HG03521 (cell line): Measurements from ENCODE around the gene CCNO.

Experiments used
- ATAC-seq: cut with Tn5 transposase; IDR thresholded peaks from one replicate; pipeline ENCODE4 v1.9.1; 2021; ENCODE audit warnings: mild to moderate bottlenecking, moderate library complexity; ENCODE audit not compliant: unreplicated experiment

Gene CCNO

DNA sequence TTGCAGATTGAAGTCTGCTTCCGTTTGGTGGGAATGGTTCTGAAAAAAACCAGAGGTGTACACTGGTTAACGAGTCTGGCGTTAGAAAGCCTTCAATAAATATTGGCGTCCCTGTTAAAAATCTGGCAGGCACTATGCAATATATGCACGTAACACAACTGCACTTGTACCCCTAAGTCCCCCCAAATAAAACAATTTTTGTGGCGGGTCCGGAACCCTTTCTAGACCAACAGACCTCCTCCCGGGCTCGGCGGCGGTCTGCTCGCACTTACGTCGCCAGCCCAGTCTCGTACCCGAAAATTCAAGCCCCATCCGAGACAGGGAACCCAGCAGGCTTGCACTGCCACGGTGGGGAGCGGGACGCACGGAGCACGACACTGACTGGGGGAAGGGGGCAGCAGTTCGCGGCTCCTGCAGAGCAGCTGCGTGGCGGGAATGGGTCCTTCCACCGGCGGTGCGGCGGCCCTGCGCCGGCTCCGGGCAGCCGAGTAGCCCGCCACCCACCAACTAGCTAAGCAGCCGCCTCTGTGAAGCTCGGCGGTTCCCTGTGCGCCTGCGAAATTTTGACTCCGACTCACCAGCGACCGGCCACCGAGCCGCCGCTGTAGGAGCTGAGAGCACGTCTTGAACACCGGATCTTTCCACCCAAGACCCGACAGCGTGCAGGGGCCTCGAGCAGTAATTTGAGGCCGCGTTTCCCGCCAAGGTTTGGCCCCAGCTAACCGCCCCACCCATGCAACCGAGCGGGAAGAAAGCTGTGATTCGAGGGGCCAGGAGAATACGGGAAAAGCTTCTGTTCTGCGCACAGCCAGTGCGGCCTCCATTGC, 10.2 kb downstream of the CCNO start:
- no peak for ATAC-seq

DNA sequence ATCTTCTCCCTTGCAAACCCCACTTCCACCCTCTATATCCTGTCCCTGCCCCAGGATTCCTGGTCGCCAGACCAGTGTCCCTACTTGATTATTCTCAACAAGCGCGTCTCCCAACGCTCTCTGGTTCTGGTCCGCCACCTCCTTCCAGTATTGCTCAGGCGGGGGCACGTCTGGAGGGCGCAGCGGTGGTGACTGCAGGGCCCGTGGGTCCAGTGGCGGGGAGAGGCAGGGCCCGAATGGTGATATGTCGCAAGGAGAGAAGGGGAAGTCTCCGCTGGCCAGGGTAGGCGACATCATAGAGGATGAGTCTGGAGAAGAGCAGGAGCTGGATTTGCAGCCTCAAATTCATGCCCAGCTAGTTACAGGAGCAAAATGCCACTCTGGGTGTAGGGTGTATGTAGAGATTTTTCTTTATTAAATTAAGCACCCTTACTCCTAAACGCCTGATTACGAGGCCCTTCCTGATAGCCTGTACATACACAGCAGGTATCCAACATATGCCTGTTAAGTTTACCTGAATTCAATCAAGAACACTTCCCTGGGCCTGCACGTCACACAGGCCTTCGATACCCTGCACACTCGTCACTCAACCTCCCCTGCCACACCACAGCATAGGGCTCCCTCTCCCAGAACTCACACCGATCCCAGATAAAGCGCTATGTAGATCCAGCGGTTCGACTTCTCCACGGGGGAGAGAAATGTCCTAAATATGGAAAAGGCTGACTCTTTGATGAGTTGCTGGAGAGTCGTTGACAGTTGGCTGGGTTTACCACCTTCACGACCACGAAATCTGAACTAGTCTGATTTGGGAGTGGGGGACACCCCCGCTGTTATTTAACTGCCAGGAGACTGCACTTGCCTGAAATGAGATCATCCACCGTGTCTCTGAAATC, 11.1 kb downstream of the CCNO start:
- ATAC-seq = no peak

DNA sequence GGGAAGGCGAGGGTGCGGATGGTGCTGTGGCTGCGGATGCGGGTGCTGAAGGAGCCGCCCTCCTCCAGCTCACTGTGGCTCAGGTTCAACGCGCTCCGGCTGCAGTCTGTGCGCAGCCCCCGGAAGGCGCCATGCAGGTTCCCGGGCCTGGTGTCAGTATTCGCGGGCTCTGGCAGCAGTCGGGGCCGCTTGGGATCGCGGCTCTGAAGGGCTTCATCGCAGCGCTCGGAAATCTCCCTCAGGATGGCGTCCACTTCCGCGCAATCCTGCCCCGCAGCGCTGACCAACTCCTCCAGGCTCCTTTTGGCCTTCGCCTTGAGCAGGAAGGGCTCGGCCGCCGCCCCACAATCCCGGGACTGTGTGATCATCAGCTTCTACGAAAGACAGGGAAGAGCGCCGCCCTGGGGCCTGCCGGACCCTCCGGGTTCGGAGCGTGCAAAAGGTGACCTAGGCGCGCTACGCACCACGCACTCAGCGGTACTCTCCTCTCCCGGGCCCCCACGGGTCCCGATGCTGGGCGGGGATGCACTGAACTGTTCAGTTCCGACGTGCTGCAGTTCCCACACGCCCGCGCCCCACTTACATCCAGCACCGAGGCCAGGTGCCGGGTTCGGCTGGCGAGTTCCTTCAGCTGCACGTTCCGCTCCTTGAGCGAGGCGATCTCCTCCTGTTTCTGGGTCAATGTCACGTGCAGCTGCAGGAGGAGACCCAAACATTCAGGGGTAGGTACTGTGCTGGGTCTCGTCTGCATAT, 12.8 kb downstream of the CCNO start:
- ATAC-seq = no peak

DNA sequence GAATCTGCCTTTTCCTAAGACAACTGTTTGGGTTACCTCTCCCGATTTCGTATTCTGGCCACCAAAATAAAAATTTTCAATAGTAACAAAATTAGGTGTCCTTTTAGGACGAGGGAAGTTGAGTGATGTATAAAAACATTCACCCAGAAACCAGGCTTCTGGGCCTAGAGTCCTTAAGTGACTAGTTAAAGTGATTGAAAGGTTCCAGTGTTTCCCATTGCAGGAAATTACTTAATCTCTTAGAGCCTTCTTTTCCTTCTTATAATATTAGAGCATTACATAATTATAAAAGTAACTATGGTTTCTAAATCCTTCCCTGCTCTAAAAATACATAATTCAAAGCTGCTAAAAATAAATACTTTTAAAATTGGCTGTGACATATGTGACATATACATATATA, 13.6 kb downstream of the CCNO start:
- ATAC-seq = no peak

DNA sequence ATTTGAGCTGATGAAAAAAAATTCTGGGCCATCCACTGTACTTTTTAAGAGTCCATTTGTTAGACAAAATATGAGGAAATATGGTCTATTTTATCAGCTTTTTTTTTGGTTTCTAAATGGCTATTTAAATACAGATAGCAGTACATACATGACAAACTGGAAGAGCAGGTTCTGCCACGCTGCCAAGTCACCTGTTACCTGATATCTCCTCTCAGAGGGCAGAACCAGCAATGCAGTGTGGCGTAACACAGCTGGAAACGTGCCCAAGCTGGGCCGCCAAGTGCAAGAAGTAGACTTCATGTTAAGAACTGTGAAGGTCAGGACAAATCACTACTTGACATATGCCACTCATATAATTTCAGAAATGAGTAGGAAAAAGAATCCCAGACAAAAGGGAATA, 14.4 kb downstream of the CCNO start:
- ATAC-seq = no peak

DNA sequence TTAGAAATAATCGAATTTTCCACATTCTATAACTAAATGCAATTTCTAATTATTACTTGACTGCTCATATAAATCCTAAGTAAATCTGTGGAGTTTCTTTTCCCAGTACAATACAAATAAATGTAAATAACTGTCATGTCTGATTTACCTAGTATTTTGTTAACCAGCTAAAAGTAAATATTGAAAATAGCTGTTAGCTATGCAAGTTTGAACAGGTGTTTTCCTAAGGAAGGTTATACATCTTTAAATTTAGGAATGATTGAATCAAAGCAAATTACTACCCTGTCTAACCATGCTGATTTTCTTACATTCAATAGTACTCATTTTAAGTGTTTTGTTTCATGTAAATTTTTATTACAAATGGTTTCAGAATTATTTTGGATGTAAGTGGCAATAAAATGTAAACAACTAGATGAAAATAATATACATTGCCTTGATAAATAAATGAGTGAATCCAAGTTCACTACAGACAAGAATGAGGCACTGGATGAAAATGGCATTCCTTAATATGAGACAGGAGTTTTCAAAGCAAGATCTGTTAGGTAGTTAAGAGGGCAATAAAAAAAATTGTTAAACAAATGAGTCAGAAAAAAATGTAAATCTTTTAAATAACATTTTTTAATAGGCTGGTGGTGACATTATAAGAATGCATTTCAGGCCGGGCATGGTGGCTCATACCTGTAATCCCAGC, 22.1 kb downstream of the CCNO start:
- ATAC-seq = no peak

DNA sequence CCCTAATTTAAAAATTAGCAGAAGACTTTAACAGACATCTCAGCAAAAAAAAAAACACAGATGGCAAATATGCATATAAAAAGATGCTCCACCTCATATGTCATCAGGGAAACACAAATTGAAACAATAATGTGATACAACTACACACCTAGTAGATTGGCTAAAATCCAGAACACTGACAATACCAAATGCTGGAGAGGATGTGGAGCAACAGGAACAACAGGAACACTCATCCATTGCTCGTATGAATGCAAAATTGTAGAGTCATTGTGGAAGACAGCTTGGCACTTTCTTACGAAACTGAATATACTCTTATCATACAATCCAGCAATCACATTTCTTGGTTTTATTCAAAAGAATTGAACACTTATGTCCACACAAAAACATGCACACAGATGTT, 28.4 kb downstream of the CCNO start:
- ATAC-seq = no peak

DNA sequence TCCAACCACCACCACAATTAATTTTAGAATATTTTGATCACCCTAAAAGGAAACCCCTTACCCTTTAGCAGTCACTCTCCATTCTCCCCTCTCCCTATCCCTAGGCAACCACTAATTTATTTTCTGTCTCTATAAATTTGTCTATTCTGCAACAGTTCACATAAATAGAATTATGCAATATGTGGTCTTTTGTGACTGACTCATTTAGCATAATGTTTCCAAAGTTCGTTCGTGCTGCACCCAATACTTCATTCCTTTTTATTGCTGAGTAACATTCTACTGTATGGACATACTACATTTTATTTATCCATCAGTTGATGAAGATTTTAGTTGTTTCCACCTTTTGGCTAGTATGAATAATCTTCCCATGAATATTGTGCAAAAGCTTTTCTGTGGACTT, 42.2 kb downstream of the CCNO start:
- no peak for ATAC-seq

DNA sequence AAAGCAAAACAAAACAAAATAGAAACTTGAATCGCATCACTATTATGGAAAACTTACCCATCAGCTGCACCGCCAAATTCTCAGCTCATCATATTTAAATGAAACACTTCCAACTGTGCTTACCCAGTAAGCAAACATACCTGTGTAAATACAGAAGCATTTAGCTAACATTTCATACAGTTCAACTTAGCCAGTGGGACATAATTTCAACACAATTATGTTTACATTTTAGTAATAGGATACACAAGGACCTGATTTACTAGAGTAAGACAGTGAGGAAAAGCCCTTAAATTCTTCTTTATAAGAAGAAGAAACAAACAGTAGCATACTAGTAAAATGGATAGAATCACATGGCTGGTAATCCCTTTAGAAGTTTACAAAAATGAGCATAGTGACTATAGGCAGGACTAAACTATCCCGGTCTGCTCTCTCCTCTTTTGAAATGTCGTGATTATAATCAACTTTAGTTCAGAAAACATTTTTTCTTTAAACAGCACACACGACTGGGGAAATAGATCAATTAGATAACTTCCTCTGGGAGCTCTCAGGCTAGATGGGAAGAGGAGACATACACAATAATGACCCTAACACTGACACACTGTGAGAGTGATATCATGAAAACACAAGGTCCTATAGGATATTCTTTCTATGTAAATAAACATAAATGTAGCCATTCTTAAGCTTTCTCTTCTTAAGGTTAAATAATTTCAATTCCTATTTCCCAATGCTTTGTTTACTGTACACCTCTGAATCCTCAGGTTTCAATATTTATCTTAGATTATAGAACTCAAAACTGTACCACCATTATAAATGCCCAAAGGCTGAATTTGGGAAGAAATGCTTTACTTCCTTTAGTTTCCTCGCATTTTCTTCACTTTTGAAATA, 44.5 kb downstream of the CCNO start:
- no peak for ATAC-seq

DNA sequence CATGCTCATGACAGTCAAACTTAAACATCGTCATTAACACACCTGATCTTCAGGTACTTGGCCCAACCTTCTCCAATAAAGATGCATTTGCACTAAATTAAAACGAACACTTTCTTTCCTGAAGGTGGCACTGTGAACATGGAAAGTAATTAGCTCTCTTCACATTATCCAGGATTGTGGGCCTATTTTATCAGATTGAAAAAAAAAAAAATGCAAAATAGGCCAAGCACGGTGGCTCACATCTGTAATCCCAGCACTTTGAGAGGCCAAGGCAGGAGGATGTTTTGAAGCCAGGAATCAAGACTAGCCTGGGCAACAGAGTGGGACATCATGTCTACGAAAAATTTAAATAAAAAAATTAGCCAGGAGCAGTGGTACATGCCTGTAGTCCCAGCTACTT, 46.0 kb downstream of the CCNO start:
- no peak for ATAC-seq
